ENCODE results near the gene DYNLRB1. TPM values are rescaled to one million over a fixed set of nuclear protein-coding genes. Genes with fewer than 3 reads are reported as not detected.
A peak's percentile ranks its signal among the peaks of the same experiment; 100 is the strongest.

The DYNLRB1 gene
- total and polyA plus RNA-seq, 10 of the 15 experiments (the other 5 are each of a cell fraction or from before 2014, with no cell fraction given) = 87.9 to 313 (median 153) TPM

- TF ChIP-seq MLLT1 (IDR thresholded peaks at IDR 0.05) (0 out of 2 replicates have a peak, but pooled peaks have one; percentile 26), GATAD2B (conservative IDR thresholded peaks at IDR 0.05; ENCODE audit: low read depth) (no peak)
Measured at GRCh38 chr20:34557936-34558319, 41.7 kb downstream of the DYNLRB1 start (continued).

GRCh38 chr20:34558320-34559218, 42.3 kb downstream of the DYNLRB1 start, which contains the start of gene MAP1LC3A:
MAP1LC3A (plus strand) TSS chr20:34558718; CDS start chr20:34558869, 151 bp downstream.
- DNase-seq (ENCODE audit: low read depth, low spot score) (no peak), FAIRE-seq (no peak), ATAC-seq (peak; percentile 85)
- no peaks in the 10 kb centered on the region for H3K4me1 ChIP-seq (ENCODE audit: control insufficient read depth, insufficient read depth, low read length)
- no peaks in the 10 kb centered on the region for H3K79me2 ChIP-seq (ENCODE audit: control insufficient read depth, insufficient read depth, low read length)
- CTCF ChIA-PET = interaction anchor here (1.0 to 1.6 kb wide), 7 partner anchors 20 to 256 kb away, joined by 3 to 11 read pairs (median 4); no protein-coding TSS in a partner anchor
- SMC1A ChIA-PET (ENCODE audit: uncharacterized antibody, unreplicated experiment) = interaction anchor here (0.9 kb wide), 1 partner anchor 117 kb away, joined by 3 read pairs; no protein-coding TSS in a partner anchor
- H3K27ac ChIP-seq (ENCODE audit: control insufficient read depth, insufficient read depth) = 0 out of 2 replicates have a peak within 1 kb of the TSS, but pooled peaks have one; percentile 22
- peak within 1 kb of the TSS; percentile 86 for H3K4me2 ChIP-seq (ENCODE audit: control insufficient read depth, insufficient read depth)
- RAD21 ChIA-PET (ENCODE audit: unreplicated experiment) = interaction anchor here (0.6 to 0.8 kb wide), 2 partner anchors 211 to 308 kb away, joined by 3 read pairs; no protein-coding TSS in a partner anchor
- no TSS peak for BruUV-seq (replicated peaks)
- peak within 1 kb of the TSS; percentile 61 for H3K4me3 ChIP-seq
- 32% methylated on average over 85 of the region's 103 CpGs for WGBS (ENCODE audit: insufficient coverage, insufficient replicate concordance, low lambda C conversion rate, missing lambda C conversion rate)
- H2AFZ ChIP-seq (ENCODE audit: control insufficient read depth, low read depth, low read length) = peak within 1 kb of the TSS; percentile 96
- H3K9me3 ChIP-seq (replicated peaks; ENCODE audit: control insufficient read depth, insufficient read depth, low read length) = no peaks in the 10 kb centered on the region
- H3K9ac ChIP-seq (ENCODE audit: control insufficient read depth, insufficient read depth, low read length) = peak within 1 kb of the TSS; percentile 64
- peaks cover 0 to 2% of the 10 kb centered on the region in 2 experiments; a peak in 2 of 4 replicates for H3K36me3 ChIP-seq (ENCODE audit: control insufficient read depth in 2 of 2, insufficient read depth in 2 of 2, low read length in 1 of 2)
- intact Hi-C loops (cut with micrococcal nuclease; ENCODE audit: unreplicated experiment) = no loop called here
- in situ Hi-C loops (cut with MboI) = no loop called here
- H4K20me1 ChIP-seq (ENCODE audit: control insufficient read depth, insufficient read depth) = no peaks in the 10 kb centered on the region
- POLR2A ChIA-PET = interaction anchor here (1.3 kb wide), 1 partner anchor 146 kb away, joined by 4 read pairs; the partner anchor contains the start of gene TP53INP2
- H3K27me3 ChIP-seq (replicated peaks in 1 of 2; ENCODE audit: control insufficient read depth in 2 of 2, insufficient read depth in 2 of 2, low read length in 1 of 2) = no peaks in the 10 kb centered on the region
- TF ChIP-seq ATF7 (IDR thresholded peaks at IDR 0.05; ENCODE audit: low read depth) = peak; percentile 85
- peak; percentile 44; the same call in 1 of the 2 replicates for TF ChIP-seq JUND (IDR thresholded peaks at IDR 0.05; ENCODE audit: low read depth, low read length)
- no peak for TF ChIP-seq MEF2B (IDR thresholded peaks at IDR 0.05; ENCODE audit: partially characterized antibody, poor library complexity, severe bottlenecking)
- peak; percentile 96 for TF ChIP-seq CREM (IDR thresholded peaks at IDR 0.05; ENCODE audit: low read depth)
- no peak for TF ChIP-seq ZNF24 (IDR thresholded peaks at IDR 0.05)
- peak; percentile 44; the same call in 1 of the 2 replicates for TF ChIP-seq DPF2 (IDR thresholded peaks at IDR 0.05)
- TF ChIP-seq BRCA1 (IDR thresholded peaks at IDR 0.05; ENCODE audit: low read depth, low read length) = peak; percentile 53; the same call in 1 of the 2 replicates
- no peak for TF ChIP-seq PRDM15 (CRISPR knock-in tag; IDR thresholded peaks at IDR 0.05)
- TF ChIP-seq STAT3 (IDR thresholded peaks at IDR 0.05; ENCODE audit: low read depth, low read length) = no peak
- TF ChIP-seq BCL3 (IDR thresholded peaks at IDR 0.05; ENCODE audit: borderline replicate concordance, insufficient read depth, low read depth, low read length, poor library complexity, severe bottlenecking) = peak; percentile 14
- peak; percentile 42 for TF ChIP-seq RELA (IDR thresholded peaks at IDR 0.05; ENCODE audit: borderline replicate concordance, partially characterized antibody)
